Kidney glomerular epithelial cell (primary cell): ENCODE measurements around the gene GALK1.

Experiments
- DNase-seq: peaks from one replicate; lab custom pipeline; 2025; lab: John Stamatoyannopoulos, UW

Gene GALK1

GRCh38 chr17:75724016-75725003 lies 40.7 kb downstream of the GALK1 start:
- no peak for DNase-seq

- no peak for DNase-seq
Measured at GRCh38 chr17:75723171-75723930, 41.6 kb downstream of the GALK1 start.

DNA sequence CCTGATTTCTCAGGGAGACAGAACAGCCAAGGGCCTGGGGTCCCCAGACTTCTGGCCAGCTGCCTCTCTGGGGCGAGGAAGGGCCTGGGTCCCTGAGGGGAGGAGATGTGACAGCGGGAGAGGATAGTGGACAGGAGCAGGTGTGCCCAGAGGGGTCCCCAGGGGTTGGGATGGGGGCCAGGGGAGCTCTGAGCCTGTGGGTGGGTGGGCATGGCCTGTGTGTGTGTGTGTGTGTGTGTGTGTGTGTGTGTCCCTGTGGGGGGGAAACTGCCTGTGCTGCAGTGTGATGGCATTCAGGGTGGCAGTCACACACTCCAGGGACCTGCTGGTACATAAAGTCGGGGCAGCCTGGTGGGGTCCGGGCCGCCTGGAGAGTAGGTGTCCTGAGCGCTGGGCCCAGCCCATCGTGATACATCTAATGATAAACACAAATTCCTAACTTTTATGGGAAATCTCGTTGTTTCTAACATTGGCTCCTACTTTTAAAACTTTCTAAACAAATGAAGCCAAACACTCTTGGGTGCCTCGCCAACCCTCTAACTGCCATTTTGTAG lies 42.4 kb downstream of the GALK1 start:
- DNase-seq, result no peak

DNA sequence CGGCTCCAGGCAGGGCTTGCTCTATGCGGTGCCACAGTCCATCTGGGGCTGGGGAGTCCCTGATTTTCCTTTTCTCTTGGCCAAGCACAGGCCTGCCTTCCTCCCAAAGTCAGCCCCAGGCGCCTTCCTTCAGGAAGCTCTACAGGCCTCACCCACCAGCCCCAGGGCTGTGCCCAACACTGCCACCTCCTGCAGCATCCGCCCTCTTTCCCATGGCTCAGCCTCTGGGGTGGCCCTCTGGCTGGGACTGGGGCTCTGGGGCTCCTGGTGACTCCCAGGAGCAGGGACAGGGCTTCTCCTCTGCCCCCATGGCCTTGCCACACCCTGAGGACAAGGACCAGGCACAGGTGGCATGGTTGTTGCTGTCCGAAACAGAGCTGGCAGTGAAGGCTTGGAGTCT lies 42.9 kb downstream of the GALK1 start:
- DNase-seq, result no peak

DNA sequence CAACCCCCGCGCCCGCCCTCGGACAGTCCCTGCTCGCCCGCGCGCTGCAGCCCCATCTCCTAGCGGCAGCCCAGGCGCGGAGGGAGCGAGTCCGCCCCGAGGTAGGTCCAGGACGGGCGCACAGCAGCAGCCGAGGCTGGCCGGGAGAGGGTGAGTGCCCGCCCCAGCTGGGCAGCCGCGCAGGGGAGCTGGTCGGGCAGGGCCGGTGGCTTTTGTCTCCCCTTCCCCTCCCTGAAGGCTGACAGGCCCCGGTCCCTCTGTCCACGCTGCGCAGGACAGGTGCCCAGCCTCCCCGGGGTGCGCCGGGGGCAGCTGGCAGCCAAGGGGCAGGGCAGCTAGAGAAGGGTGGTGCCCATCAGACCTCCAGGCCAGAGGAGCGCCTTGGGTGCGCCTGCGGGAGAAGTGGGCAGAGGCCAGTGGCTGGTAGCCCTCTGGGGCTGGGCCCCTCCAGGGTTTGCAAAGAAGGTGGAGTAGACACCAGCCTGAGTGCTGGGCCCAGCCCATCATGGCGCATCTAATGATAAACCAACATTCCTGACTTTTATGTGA lies 43.5 kb downstream of the GALK1 start:
- no peak for DNase-seq

DNA sequence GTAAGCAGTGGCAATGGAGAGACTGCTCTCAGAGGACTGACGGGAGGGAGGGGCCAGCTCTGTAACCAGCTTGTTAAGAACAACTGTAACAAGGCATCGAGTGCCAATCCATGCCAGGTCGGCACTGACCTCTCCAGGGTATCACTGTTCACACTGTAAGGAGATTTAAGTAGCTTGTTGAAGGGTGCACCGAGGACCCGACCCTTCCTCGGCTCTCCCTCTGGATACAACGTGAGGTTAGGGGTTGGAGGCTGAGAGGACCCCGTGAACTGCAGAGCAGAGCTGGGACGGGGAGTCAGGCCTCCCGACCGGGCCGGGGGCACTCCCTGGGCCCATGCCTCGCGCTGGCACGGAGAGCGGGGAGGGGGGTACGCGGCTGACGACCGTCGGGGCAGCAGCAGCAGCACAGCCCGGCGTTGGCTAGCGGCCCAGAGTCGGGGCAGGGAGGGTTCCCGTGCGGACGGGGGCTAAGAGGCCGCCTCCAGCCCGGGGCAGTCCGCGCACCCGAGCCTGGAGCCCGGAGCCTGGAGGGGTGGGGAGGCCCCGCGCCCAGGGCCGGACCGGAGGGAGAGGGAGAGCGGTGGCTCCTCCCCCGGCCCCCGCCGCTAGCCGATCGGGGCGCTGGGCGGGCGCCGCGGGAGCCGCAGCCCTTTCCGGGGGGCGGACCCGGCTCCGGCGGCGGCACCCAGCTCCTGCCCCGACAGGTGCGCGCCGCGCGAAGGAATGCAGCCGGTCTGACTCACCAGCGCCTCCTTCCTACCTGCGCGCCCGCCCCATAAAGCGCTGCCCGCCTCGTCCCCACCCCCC lies 44.1 kb downstream of the GALK1 start, which contains the start of gene ITGB4:
TSS of gene ITGB4 (plus strand) at position 804 of the 807 bp plus-strand sequence. CDS start 3,245 bp downstream, outside the sequence.
- DNase-seq, result no peak

- no peak for DNase-seq
Measured at GRCh38 chr17:75719732-75720131, 45.3 kb downstream of the GALK1 start.

- no peak for DNase-seq
Measured at GRCh38 chr17:75712446-75712845, 52.5 kb downstream of the GALK1 start.
